ENCODE measurements around the gene SLC25A17.

DNA sequence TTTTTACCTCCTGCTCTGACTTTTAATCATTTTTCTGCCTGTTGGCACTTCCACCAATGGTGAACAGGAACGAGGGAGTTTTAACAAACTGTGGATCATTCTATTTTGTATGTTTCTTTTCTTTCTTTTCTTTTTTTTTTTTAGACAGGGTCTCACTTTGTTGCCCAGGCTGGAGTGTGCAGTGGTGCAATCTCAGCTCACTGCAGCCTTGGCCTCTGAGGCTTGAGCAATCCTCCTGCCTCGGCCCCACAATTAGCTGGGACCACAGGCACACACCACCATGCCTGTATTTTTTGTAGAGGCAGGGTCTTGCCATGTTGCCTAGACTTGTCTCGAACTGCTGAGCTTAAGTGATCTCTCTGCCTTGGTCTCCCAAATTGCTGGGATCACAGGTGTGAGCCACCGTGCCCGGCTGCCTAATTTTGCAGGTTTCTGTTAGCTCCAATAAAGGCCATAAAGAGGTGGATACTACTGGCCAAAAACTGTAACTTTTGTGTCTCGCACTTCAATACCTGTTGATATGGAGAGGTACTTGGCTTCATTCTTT is 59.8 kb downstream of the SLC25A17 start:
- no peak for TF ChIP-seq POLR2AphosphoS5 (IDR thresholded peaks at IDR 0.05; ENCODE audit: borderline replicate concordance, low read depth, low read length)
- no peak for TF ChIP-seq FOXP2 (optimal IDR thresholded peaks at IDR 0.05; ENCODE audit: control extremely low read depth, extremely low read length, insufficient read depth)

Measured in SK-N-MC (cell line).